Cardiac muscle cell (in vitro differentiated cells and primary cell): ENCODE results near the gene TMEM235. TPM values are rescaled to one million over a fixed set of nuclear protein-coding genes. Genes with fewer than 3 reads are reported as not detected.
"Not testable (repeated sequence)": the region's sequence is repeated elsewhere in the genome, so short reads cannot be mapped to it uniquely, and the experiment has no call there.

Source experiments
- DNase-seq, 2 donors: peaks; one replicate each; pipeline versions ENCODE4 v3.0.0 to v3.0.0-alpha.2; 2010 to 2017; ENCODE audit warnings: low read depth in 1 of 2, low spot score in 1 of 2
- H3K27ac ChIP-seq: fragments of 200-600 bp; sonication (generic); 2 replicates; pipeline ENCODE4 v1.5.1; 2016
- H3K27me3 ChIP-seq: fragments of 200-600 bp; sonication (generic); 2 replicates; pipeline ENCODE4 v1.6.0; 2016; ENCODE audit warnings: control low read depth
- H3K36me3 ChIP-seq: fragments of 200-600 bp; sonication (generic); 2 replicates; pipeline ENCODE4 v1.5.1; 2016; ENCODE audit warnings: control low read depth
- H3K4me1 ChIP-seq: fragments of 200-600 bp; sonication (generic); 2 replicates; pipeline ENCODE4 v1.8.1; 2017; ENCODE audit warnings: low read depth, mild to moderate bottlenecking, mixed run types
- H3K4me3 ChIP-seq: fragments of 200-600 bp; sonication (generic); 2 replicates; pipeline ENCODE4 v1.5.1; 2016; ENCODE audit warnings: mild to moderate bottlenecking
- H3K9me3 ChIP-seq: fragments of 200-600 bp; sonication (generic); 2 replicates; pipeline ENCODE4 v1.5.1; 2017; ENCODE audit warnings: low read depth, mild to moderate bottlenecking, control low read depth
- polyA plus RNA-seq: library from polyadenylated mRNA; unstranded; fragments of >200 nt; fragmentation: Nextera tagmentation; extraction: Ambion mirVana; gene quantifications from 2 replicates; pipeline ENCODE4 v1.2.1, GENCODE V29; 2016
- total RNA-seq: library from RNA; depleted of rRNA; stranded (reverse); fragments of >200 nt; gene quantifications from 2 replicates; pipeline ENCODE4 v1.2.3, GENCODE V29; 2016
- TF ChIP-seq, protein P1 (sequence below): IDR thresholded peaks from 2 replicates; pipeline ENCODE4 v1.5.1; 2012; ENCODE audit warnings: low read depth, mild to moderate bottlenecking, low read length

Gene TMEM235
- total and polyA plus RNA-seq, 2 experiments from 2014 or later: 2.0 to 2.3 TPM

DNA sequence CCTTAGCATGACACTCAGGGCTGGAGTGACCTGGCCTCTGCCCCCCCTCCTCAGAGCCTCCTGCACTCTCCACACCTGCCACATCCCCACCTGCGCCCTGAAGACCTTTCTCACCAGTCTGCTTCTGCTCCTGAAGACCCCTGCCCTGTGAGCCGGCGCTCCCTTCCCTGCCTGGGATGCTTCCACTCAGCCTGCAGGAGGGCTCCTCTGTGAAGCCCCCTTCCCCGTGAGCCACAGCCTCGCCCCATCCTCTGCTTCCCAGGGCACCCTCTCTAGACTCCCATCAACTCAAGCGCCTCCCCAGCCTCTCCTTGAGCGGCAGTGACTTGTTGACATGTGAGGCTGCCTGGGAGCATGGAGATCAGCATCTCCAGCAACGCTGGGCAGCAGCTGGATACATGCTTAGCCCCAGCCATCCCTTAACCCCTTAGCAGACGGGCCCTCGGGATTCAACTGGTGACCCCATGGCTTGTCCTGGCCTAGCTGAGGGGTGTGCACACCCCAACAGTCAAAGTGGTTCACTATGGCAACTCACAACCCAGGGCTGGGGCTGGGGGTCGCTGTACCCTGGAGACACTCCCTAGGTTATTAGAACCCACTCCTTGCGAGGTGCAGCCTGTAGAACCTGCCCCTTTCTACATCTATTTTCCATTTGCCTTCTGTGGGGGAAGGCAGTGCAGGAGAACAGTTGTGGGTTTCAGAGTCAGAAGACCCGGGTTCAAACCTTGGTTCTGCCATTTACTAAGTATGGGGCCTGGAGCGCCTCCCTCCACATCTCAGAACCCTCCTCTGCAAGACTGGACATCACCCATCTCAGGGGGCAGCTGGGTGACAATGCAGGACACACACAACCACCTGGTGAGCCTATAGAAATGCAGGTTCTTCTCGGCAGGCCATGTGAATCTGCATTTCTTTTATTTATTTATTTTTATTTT lies 21.5 kb downstream of the TMEM235 start:
- DNase-seq: no peak
- no peaks in the 10 kb centered on the region for H3K36me3 ChIP-seq
- H3K4me3 ChIP-seq: no peak overlapping the region
- TF ChIP-seq, protein P1, sequence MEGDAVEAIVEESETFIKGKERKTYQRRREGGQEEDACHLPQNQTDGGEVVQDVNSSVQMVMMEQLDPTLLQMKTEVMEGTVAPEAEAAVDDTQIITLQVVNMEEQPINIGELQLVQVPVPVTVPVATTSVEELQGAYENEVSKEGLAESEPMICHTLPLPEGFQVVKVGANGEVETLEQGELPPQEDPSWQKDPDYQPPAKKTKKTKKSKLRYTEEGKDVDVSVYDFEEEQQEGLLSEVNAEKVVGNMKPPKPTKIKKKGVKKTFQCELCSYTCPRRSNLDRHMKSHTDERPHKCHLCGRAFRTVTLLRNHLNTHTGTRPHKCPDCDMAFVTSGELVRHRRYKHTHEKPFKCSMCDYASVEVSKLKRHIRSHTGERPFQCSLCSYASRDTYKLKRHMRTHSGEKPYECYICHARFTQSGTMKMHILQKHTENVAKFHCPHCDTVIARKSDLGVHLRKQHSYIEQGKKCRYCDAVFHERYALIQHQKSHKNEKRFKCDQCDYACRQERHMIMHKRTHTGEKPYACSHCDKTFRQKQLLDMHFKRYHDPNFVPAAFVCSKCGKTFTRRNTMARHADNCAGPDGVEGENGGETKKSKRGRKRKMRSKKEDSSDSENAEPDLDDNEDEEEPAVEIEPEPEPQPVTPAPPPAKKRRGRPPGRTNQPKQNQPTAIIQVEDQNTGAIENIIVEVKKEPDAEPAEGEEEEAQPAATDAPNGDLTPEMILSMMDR: no peak
- peak overlapping the region; percentile 24 for H3K27ac ChIP-seq
- no peaks in the 10 kb centered on the region for H3K9me3 ChIP-seq
- H3K4me1 ChIP-seq: peaks cover 43% of the 10 kb centered on the region
- no peaks in the 10 kb centered on the region for H3K27me3 ChIP-seq

DNA sequence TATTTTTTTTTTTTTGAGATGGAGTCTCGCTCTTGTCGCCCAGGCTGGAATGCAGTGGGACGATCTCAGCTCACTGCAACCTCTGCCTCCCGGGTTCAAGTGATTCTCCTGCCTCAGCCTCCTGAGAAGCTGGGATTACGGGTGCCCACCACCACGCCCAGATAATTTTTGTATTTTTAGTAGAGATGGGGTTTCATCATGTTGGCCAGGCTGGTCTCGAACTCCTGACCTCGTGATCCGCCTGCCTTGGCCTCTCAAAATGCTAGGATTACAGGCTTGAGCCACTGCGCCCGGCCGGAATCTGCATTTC lies 22.2 kb downstream of the TMEM235 start:
- H3K27me3 ChIP-seq, DNase-seq, H3K36me3 ChIP-seq, H3K9me3 ChIP-seq: not testable (repeated sequence)
- Histone ChIP-seq H3K4me3 (peak overlapping the region; percentile 53), H3K4me1 (peaks cover 49% of the 10 kb centered on the region), H3K27ac (peak overlapping the region; percentile 98)

DNA sequence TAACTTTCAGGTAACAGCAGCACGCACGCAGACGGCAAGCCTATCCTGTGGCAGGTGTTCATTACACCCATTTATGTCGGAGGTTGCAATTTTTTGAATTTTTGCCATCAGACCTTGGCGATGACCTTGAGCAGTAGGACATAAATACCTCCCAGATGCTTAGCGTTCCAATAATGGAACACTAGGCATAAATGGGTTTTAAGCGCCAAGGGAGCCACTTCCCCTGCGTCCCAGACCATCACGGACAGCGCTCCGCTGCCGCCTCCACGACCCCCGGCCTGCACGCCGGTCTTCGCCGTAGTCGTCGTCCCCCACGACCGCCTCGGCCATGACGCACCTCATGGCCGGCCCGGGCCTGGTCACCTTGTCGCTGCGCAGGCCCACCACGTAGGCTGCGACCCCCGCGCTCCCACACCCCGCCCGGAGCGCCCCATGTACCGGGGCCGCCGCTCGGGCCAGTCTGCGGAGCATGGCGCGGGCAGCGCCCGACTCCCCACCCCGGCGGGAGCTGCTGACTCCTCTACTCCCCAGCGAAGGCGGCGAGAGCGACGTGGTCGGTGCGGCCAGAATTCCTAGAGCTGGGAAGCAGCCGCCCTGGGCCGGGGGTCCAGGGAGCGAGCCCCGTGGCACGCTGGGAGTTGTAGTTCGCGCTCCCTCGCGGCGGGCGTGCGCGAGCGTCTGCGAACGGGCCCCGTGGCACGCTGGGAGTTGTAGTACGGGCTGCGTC lies 22.7 kb downstream of the TMEM235 start:
- TF ChIP-seq, protein P1: no peak
- peaks cover 53% of the 10 kb centered on the region for H3K4me1 ChIP-seq
- H3K27me3 ChIP-seq: no peaks in the 10 kb centered on the region
- no peaks in the 10 kb centered on the region for H3K36me3 ChIP-seq
- H3K27ac ChIP-seq: peak overlapping the region; percentile 98
- H3K4me3 ChIP-seq: peak overlapping the region; percentile 53
- DNase-seq: peak; percentile 90 to 95
- no peaks in the 10 kb centered on the region for H3K9me3 ChIP-seq

DNA sequence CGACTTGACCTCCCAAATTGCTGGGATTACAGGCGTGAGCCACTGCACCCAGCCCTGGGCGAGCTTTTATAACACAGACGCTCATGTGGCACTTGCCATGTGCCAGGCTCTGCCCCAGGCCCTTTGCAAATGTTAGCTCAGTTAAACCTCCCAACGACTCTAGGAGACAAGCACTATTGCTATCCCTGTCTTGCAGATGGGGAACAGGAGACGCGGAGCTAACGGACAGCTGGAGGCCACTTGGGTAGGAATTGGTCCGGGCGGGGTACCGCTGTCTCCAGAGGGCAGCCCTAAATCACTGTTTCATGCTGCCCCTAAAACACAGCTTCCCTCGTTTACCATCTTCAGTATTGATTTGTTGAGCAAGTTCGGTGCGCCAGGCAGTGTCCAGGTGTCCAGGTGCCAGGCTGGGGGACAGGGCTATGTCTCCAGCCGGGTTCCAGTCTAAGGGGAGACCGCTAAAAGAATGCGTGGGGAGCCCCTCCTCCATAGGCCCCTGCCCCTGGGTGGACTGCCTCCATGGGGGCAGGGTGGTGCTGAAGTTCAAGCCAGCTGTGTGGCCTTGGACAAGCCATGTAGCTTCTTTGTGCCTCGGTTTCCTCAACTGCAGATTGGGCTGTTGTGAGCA lies 23.7 kb downstream of the TMEM235 start:
- no peaks in the 10 kb centered on the region for H3K36me3 ChIP-seq
- H3K9me3 ChIP-seq: no peaks in the 10 kb centered on the region
- H3K27me3 ChIP-seq: no peaks in the 10 kb centered on the region
- H3K4me3 ChIP-seq: no peak overlapping the region
- H3K4me1 ChIP-seq: peaks cover 59% of the 10 kb centered on the region
- H3K27ac ChIP-seq: peak overlapping the region; percentile 98
- TF ChIP-seq, protein P1: no peak
- DNase-seq: no peak

DNA sequence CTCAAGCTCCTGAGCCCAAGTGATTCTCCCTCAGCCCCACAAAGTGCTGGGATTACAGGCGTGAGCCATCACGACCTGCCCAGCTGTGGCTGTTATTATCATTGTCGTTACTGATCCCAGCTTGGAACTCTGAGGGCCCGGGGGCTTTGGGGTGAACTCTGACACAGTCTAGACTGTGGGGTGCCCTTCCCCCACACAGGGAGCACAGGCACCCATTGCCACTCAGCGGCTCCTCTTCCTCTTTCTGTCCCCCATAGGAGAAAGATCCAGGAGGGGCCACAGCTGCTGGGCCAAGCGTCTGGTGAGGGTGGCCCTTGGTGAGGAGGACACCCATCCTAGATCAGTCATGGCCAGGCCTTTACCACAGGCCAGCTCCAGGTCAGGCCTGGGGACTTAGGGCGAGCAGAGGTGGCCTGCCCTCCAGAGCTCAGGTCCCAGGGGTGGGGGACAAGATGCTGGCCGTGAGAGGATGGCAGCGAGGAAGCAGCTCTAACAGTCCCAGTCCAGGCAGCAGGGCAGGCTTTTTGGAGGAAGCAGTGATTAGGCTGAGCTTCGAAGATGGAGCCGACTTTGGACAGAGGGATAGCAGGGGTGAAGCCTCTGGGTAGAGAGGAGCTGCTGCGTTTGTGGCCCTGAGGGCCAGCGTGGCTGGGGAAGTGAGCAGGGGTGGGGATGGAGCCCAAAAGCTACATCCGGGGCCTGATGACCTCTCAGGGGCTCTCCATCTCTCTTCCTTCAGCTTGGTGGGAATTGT lies 24.7 kb downstream of the TMEM235 start:
- Histone ChIP-seq H3K4me3 (no peak overlapping the region), H3K9me3 (no peaks in the 10 kb centered on the region), H3K36me3 (no peaks in the 10 kb centered on the region), H3K27ac (peak overlapping the region; percentile 98), H3K27me3 (no peaks in the 10 kb centered on the region), H3K4me1 (peaks cover 60% of the 10 kb centered on the region)
- TF ChIP-seq, protein P1: no peak
- no peak for DNase-seq
